ENCODE data around the gene SMPD3. TPM values are rescaled to one million over a fixed set of nuclear protein-coding genes. Genes with fewer than 3 reads are reported as not detected.

The SMPD3 gene
- total and polyA plus RNA-seq, 2 of the 8 experiments (the other 6 are each of a cell fraction or from before 2014, with no cell fraction given), result 0.39 to 1.3 TPM

DNA sequence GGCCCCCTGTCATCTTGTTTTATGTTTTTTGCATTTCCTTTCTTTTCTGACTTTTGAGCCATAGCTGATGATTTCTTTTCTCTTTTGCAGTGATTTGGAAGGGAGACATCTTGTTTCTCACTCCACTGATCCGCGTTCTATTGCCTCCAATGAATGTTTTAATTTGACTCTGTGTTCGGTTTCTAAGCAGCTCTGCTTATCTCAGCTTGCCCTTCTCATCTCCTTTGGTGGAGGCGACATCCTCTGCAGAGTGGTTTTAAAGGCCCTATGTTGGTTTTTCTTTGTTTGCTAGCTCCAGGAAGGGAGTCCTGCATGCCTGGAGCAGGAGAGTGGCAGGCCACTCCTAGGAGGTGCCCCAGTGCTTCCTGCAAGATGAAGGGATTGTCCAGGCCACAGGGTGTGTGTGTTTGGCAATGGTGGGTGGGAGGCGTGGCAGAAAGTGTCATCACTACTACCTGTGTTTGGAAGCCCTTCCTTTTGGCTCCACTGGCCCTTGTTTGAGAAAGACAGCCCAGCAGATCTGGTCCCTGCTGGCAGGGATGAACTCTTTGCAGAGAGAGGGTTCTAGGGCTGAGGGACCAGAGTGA, 13.6 kb downstream of the SMPD3 start:
- no peak overlapping the region for H3K9ac ChIP-seq (replicated peaks in 1 of 4; ENCODE audit: extremely low read depth in 1 of 4, low read depth in 3 of 4, low read length in 3 of 4)
- DNase-seq (ENCODE audit: low read depth in 1 of 2, low spot score in 2 of 2), result no peak
- POLR2A ChIA-PET (ENCODE audit: partially characterized antibody), result no interaction called here
- TF ChIP-seq GABPA (IDR thresholded peaks at IDR 0.05; ENCODE audit: borderline replicate concordance, insufficient read depth, low read length) (no peak), ASH2L (IDR thresholded peaks at IDR 0.05; ENCODE audit: low read length) (no peak), EZH2 (IDR thresholded peaks at IDR 0.05; ENCODE audit: low read depth, low read length, severe bottlenecking) (no peak), CBX5 (IDR thresholded peaks at IDR 0.05; ENCODE audit: low read depth, low read length) (no peak), SP1 (IDR thresholded peaks at IDR 0.05; ENCODE audit: low read depth, low read length) (no peak), JUND (IDR thresholded peaks at IDR 0.05; ENCODE audit: low read length) (no peak), USF2 (IDR thresholded peaks at IDR 0.05; ENCODE audit: low read length) (no peak), POLR2A (IDR thresholded peaks at IDR 0.05; ENCODE audit: control extremely low read depth in 1 of 2, low read depth in 2 of 2, low read length in 2 of 2) (no peak), YY1 (IDR thresholded peaks at IDR 0.05; ENCODE audit: low read depth, low read length) (no peak), SP4 (IDR thresholded peaks at IDR 0.05; ENCODE audit: low read length) (no peak)
- TF ChIP-seq, protein P1, sequence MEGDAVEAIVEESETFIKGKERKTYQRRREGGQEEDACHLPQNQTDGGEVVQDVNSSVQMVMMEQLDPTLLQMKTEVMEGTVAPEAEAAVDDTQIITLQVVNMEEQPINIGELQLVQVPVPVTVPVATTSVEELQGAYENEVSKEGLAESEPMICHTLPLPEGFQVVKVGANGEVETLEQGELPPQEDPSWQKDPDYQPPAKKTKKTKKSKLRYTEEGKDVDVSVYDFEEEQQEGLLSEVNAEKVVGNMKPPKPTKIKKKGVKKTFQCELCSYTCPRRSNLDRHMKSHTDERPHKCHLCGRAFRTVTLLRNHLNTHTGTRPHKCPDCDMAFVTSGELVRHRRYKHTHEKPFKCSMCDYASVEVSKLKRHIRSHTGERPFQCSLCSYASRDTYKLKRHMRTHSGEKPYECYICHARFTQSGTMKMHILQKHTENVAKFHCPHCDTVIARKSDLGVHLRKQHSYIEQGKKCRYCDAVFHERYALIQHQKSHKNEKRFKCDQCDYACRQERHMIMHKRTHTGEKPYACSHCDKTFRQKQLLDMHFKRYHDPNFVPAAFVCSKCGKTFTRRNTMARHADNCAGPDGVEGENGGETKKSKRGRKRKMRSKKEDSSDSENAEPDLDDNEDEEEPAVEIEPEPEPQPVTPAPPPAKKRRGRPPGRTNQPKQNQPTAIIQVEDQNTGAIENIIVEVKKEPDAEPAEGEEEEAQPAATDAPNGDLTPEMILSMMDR (IDR thresholded peaks at IDR 0.05; ENCODE audit: control extremely low read depth in 1 of 3, insufficient read depth in 1 of 3, low read depth in 1 of 3, low read length in 3 of 3), result no peak

More for the DNA sequence above, 13.6 kb downstream of the SMPD3 start:
- H2AK5ac ChIP-seq (ENCODE audit: low read depth, low read length), result no peak overlapping the region
- H3K27me3 ChIP-seq (replicated peaks in 1 of 4; ENCODE audit: control insufficient read depth in 3 of 4, extremely low read depth in 1 of 4, insufficient read depth in 3 of 4, low read length in 3 of 4), result no peaks in the 10 kb centered on the region; a peak in 1 of 7 replicates
- H3K9me3 ChIP-seq (ENCODE audit: insufficient read depth in 2 of 2, low read depth in 1 of 2, low read length in 1 of 2), result peaks cover 7 to 12% of the 10 kb centered on the region in 2 experiments; a peak in 3 of 4 replicates
- H3K79me2 ChIP-seq (ENCODE audit: control insufficient read depth in 1 of 2, insufficient read depth in 2 of 2, low read length in 2 of 2), result no peaks in the 10 kb centered on the region
- 70% methylated on average over 5 of the region's 5 CpGs; no CpG with 5 or more reads in 1 of the 2 experiments for WGBS, 2 experiments (ENCODE audit: extremely low coverage in 1 of 2, insufficient coverage in 1 of 2, insufficient read length in 1 of 2, insufficient replicate concordance in 2 of 2, low coverage in 1 of 2, low lambda C conversion rate in 2 of 2, missing lambda C conversion rate in 1 of 2)
- no peak overlapping the region for H3K14ac ChIP-seq (ENCODE audit: insufficient read length)
- no peak for FAIRE-seq
- no peak overlapping the region for H2BK20ac ChIP-seq (ENCODE audit: low read length)
- no peak overlapping the region for H3K4me3 ChIP-seq (ENCODE audit: extremely low read depth in 1 of 4, insufficient read depth in 2 of 4, low read depth in 3 of 4, low read length in 4 of 4)
- no peak overlapping the region for H3K4ac ChIP-seq (replicated peaks; ENCODE audit: insufficient read length, low read depth, low read length)
- H3K27ac ChIP-seq (ENCODE audit: low read depth, low read length), result no peak overlapping the region
- H3K4me1 ChIP-seq (replicated peaks in 1 of 4; ENCODE audit: control insufficient read depth in 3 of 4, insufficient read depth in 4 of 4, low read length in 3 of 4), result peaks cover 0 to 3% (median 0%) of the 10 kb centered on the region in 4 experiments; a peak in 1 of 7 replicates
- no peaks in the 10 kb centered on the region for H3K23me2 ChIP-seq (ENCODE audit: low read depth, low read length)
- H4K91ac ChIP-seq (replicated peaks; ENCODE audit: insufficient read length, low read length), result no peak overlapping the region
- H4K5ac ChIP-seq (ENCODE audit: insufficient read length, low read depth, low read length), result no peak overlapping the region
- no peak overlapping the region for H3K4me2 ChIP-seq (ENCODE audit: insufficient read depth in 1 of 2, low read depth in 2 of 2, low read length in 2 of 2)
- H2BK120ac ChIP-seq (replicated peaks; ENCODE audit: low read depth, low read length), result no peak overlapping the region
- no peaks in the 10 kb centered on the region for H3K79me1 ChIP-seq (ENCODE audit: low read depth, low read length)
- H2AFZ ChIP-seq (ENCODE audit: low read length), result no peak overlapping the region
- no peak overlapping the region; the same call in 1 of the 2 replicates for H4K8ac ChIP-seq (ENCODE audit: extremely low read depth, insufficient read depth, low read length)
- H2BK5ac ChIP-seq (ENCODE audit: low read depth, low read length), result no peak overlapping the region
- no peak overlapping the region for H3K23ac ChIP-seq (ENCODE audit: insufficient read length)
- no peak overlapping the region for H2BK12ac ChIP-seq (ENCODE audit: low read depth, low read length)
- H3K36me3 ChIP-seq (ENCODE audit: control insufficient read depth in 2 of 4, insufficient read depth in 4 of 4, low read length in 3 of 4), result no peaks in the 10 kb centered on the region
- H4K20me1 ChIP-seq (replicated peaks in 1 of 2; ENCODE audit: control insufficient read depth in 1 of 2, insufficient read depth in 2 of 2, low read length in 2 of 2), result no peaks in the 10 kb centered on the region
- H2BK15ac ChIP-seq (ENCODE audit: low read length), result no peak overlapping the region
- CTCF ChIA-PET (ENCODE audit: partially characterized antibody), result interaction anchor here (0.8 to 16.6 kb wide), 9 partner anchors 9 to 76 kb away, joined by 3 to 153 read pairs (median 7); no protein-coding TSS in a partner anchor
- no peak overlapping the region for H3K18ac ChIP-seq (ENCODE audit: extremely low read depth, low read length)
- no peak overlapping the region for H3K56ac ChIP-seq (replicated peaks; ENCODE audit: insufficient read length, low read depth, low read length)
